IgD-negative memory B cell (primary cell): ENCODE data around the gene PRR15L. TPM values are rescaled to one million over a fixed set of nuclear protein-coding genes. Genes with fewer than 3 reads are reported as not detected.

ENCODE experiments used
- H3K27ac Mint-ChIP-seq, 3 donors: one replicate each; pipeline ENCODE4 v1.8.0; 2020 to 2022; ENCODE audit warnings: mild to moderate bottlenecking in 3 of 3, mixed read lengths in 3 of 3, moderate library complexity in 1 of 3
- H3K27me3 Mint-ChIP-seq: one replicate; pipeline ENCODE4 v1.8.0; 2021; ENCODE audit warnings: mixed read lengths
- H3K36me3 Mint-ChIP-seq: one replicate; pipeline ENCODE4 v1.8.0; 2020; ENCODE audit warnings: mild to moderate bottlenecking, mixed read lengths
- H3K4me1 Mint-ChIP-seq, 3 donors: one replicate each; pipeline ENCODE4 v1.8.0; 2020 to 2022; ENCODE audit warnings: mixed read lengths in 3 of 3, mild to moderate bottlenecking in 1 of 3
- H3K4me3 Mint-ChIP-seq, 4 donors: one replicate each; pipeline ENCODE4 v1.8.0; 2020 to 2022; ENCODE audit warnings: mild to moderate bottlenecking in 4 of 4, mixed read lengths in 4 of 4, moderate library complexity in 3 of 4
- H3K9me3 Mint-ChIP-seq, 3 donors: one replicate each; pipeline ENCODE4 v1.8.0; 2020 to 2021; ENCODE audit warnings: mixed read lengths in 3 of 3, mild to moderate bottlenecking in 1 of 3
- polyA plus RNA-seq: library from polyadenylated mRNA; unstranded; fragments of 300-500 nt; fragmentation: Illumina TruSeq; gene quantifications from one replicate; pipeline ENCODE4 v1.2.3, GENCODE V29; 2021

The PRR15L gene
- polyA plus RNA-seq, 1 donor from 2014 or later = not detected

GRCh38 chr17:47975823-47976205 is 18.1 kb upstream of the PRR15L start:
- Mint-ChIP-seq H3K9me3 (no peaks in the 10 kb centered on the region), H3K27ac (peak overlapping the region in 1 of 3 donors; percentile 73), H3K27me3 (no peaks in the 10 kb centered on the region), H3K4me3 (no peak overlapping the region), H3K4me1 (peaks cover 3 to 15% (median 6%) of the 10 kb centered on the region in 3 donors), H3K36me3 (no peaks in the 10 kb centered on the region)

DNA sequence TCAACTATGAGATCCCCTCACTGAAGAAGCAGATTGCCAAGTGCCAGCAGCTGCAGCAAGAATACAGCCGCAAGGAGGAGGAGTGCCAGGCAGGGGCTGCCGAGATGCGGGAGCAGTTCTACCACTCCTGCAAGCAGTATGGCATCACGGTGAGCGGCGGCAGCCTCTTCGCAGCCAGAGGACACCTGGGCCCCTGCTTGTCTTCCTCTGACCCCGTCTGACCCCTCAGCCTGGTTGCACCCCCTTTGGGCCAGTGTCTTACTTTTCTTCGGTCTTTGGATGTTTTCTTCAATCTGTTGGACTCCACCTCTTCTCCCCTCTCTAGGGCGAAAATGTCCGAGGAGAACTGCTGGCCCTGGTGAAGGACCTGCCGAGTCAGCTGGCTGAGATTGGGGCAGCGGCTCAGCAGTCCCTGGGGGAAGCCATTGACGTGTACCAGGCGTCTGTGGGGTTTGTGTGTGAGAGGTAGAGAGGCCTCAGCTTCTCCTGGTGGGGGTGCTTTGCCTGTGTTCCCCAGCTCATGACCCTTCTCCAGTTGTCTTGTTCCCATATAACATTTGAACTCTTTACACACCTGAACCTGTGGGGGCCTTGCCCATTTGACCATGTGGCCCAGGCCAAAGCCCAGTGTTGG is 17.6 kb upstream of the PRR15L start:
- Mint-ChIP-seq H3K4me1 (peaks cover 4 to 17% (median 8%) of the 10 kb centered on the region in 3 donors), H3K36me3 (no peaks in the 10 kb centered on the region), H3K27ac (no peak overlapping the region), H3K27me3 (no peaks in the 10 kb centered on the region), H3K4me3 (no peak overlapping the region), H3K9me3 (no peaks in the 10 kb centered on the region)

GRCh38 chr17:47973541-47973940 is 15.9 kb upstream of the PRR15L start:
- Mint-ChIP-seq H3K9me3 (no peaks in the 10 kb centered on the region), H3K4me1 (peaks cover 4 to 24% (median 10%) of the 10 kb centered on the region in 3 donors), H3K27me3 (no peaks in the 10 kb centered on the region), H3K36me3 (no peaks in the 10 kb centered on the region), H3K4me3 (peak overlapping the region in 1 of 4 donors; percentile 92), H3K27ac (no peak overlapping the region)

DNA sequence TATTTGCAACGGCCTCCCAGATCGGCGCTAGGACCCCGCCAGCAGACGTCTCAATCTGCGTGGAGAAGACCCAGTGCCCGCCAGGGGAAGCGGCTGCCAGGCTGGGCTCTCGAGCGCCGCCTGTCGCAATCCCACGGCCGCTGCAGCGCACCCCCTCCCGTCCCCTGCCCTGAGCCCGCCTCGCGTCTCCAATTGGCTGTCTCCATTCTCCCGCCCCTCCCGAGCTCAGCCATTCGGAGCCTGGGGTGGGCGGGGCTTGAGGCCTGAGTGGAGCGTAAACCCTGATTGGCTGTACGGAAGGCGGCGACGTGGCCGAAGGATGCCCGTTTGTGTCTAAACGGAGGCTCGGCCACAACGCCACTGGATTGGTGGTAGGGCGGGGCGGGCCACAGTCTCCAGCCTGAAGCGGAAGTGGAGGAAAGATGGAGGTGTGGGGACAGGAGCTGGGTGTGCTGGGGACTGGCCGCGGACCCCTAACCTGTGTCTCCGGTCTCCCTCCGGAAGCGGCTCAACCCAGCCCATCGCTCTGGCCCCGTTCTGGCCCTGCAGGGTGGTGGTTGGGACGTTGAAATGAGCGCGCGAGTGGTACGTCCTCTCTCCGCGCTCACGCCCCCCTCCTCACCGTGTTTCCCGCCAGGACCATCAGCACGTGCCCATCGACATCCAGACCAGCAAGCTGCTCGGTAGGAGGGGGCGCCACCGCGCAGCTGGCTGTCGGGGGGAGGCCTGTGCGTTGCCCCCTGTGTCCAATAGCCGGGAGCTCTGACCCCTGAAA is 13.2 kb upstream of the PRR15L start, which contains the start of gene CDK5RAP3:
Gene CDK5RAP3 (plus strand): TSS at position 389 of the 775 bp plus-strand sequence. CDS start 34 bp downstream, at position 423.
- peak within 1 kb of the TSS; percentile 92 to 99 (median 96) for H3K4me3 Mint-ChIP-seq
- no peaks in the 10 kb centered on the region for H3K27me3 Mint-ChIP-seq
- H3K9me3 Mint-ChIP-seq = no peaks in the 10 kb centered on the region
- peaks cover 4 to 24% (median 10%) of the 10 kb centered on the region in 3 donors for H3K4me1 Mint-ChIP-seq
- no peaks in the 10 kb centered on the region for H3K36me3 Mint-ChIP-seq
- H3K27ac Mint-ChIP-seq = peak within 1 kb of the TSS; percentile 36 to 80 (median 79)

- peak overlapping the region; percentile 92 to 99 (median 96) for H3K4me3 Mint-ChIP-seq
- H3K27me3 Mint-ChIP-seq = peaks cover 1% of the 10 kb centered on the region
- H3K9me3 Mint-ChIP-seq = no peaks in the 10 kb centered on the region
- H3K36me3 Mint-ChIP-seq = no peaks in the 10 kb centered on the region
- H3K4me1 Mint-ChIP-seq = peaks cover 4 to 23% (median 10%) of the 10 kb centered on the region in 3 donors
- H3K27ac Mint-ChIP-seq = peak overlapping the region; percentile 36 to 80 (median 79)
These were observed 12.4 kb upstream of the PRR15L start for GRCh38 chr17:47969930-47970724.

GRCh38 chr17:47968836-47969235 is 11.2 kb upstream of the PRR15L start:
- H3K36me3 Mint-ChIP-seq = no peaks in the 10 kb centered on the region

DNA sequence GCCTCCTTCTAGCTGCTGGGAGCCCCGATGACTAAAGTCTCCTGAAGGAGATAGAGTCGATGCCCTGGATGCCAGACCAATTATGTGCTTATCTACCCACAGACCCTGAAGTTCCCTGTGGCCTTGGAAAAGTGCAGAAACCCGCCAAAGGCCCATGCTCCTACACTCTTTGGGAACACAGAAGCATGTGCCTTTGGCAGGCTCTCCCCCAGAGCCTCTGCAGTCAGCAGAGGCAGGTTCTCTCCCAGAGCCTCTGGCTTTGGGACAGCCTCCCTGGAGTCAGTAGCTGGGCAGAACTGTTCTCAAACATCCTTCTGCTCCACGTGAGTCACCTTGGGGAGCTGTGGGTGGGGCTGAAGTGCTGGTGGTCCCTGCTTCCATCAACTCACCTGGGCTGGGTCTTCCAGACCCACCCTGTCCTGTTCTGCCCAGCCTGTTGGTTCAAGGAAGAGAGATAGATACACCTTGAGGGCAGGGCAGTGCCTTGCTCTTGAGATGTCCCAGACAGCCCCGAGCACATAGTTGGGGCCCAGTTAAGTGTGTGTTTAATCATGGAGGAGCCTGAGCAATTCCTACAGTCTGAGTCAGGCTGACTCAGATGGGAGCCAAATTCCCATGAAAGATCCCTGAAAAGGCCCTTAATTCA is 10.0 kb upstream of the PRR15L start:
- no peak overlapping the region for H3K27ac Mint-ChIP-seq
- peaks cover 4 to 19% (median 10%) of the 10 kb centered on the region in 3 donors for H3K4me1 Mint-ChIP-seq
- H3K4me3 Mint-ChIP-seq = no peak overlapping the region
- H3K27me3 Mint-ChIP-seq = peaks cover 1% of the 10 kb centered on the region
- no peaks in the 10 kb centered on the region for H3K36me3 Mint-ChIP-seq
- peaks cover 0 to 3% (median 0%) of the 10 kb centered on the region in 3 donors for H3K9me3 Mint-ChIP-seq

More at GRCh38 chr17:47968836-47969235, 11.2 kb upstream of the PRR15L start:
- peaks cover 4 to 23% (median 10%) of the 10 kb centered on the region in 3 donors for H3K4me1 Mint-ChIP-seq
- H3K27me3 Mint-ChIP-seq = peaks cover 1% of the 10 kb centered on the region
- H3K9me3 Mint-ChIP-seq = peaks cover 0 to 3% (median 0%) of the 10 kb centered on the region in 3 donors
- H3K27ac Mint-ChIP-seq = peak overlapping the region in 1 of 3 donors; percentile 44
- peak overlapping the region in 1 of 4 donors; percentile 21 for H3K4me3 Mint-ChIP-seq

DNA sequence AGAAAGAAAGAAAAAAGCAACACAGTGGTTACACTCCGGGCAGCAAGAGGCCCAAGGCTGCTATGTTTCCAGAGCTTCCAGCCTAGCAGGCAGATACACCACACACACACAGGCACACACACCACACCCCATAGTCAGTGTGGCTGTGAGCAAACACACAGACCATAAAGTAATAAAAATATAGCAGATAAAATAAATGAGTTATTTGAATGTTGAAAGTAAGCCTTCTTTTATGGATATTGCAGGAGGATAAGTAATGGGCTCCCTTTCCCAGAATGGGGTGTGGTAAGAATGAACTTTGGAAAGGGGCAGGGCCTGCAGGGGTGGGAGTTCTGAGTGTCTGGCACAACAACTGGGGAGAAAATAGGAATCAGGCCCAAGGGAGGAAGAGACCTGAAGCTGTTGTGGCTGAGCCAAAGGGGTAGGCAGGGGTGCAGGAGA is 8.4 kb upstream of the PRR15L start:
- no peaks in the 10 kb centered on the region for H3K36me3 Mint-ChIP-seq
- H3K9me3 Mint-ChIP-seq = peaks cover 0 to 3% (median 0%) of the 10 kb centered on the region in 3 donors

GRCh38 chr17:47964856-47965255 is 7.2 kb upstream of the PRR15L start:
- Mint-ChIP-seq H3K27ac (no peak overlapping the region), H3K27me3 (peaks cover 3% of the 10 kb centered on the region), H3K4me3 (no peak overlapping the region)

More for the DNA sequence above, 8.4 kb upstream of the PRR15L start:
- H3K4me3 Mint-ChIP-seq = no peak overlapping the region
- H3K4me1 Mint-ChIP-seq = peaks cover 4 to 9% (median 5%) of the 10 kb centered on the region in 3 donors
- H3K27me3 Mint-ChIP-seq = peaks cover 3% of the 10 kb centered on the region
- no peak overlapping the region for H3K27ac Mint-ChIP-seq

GRCh38 chr17:47962901-47963300 is 5.2 kb upstream of the PRR15L start:
- no peak overlapping the region for H3K4me3 Mint-ChIP-seq
- no peaks in the 10 kb centered on the region for H3K4me1 Mint-ChIP-seq
- no peaks in the 10 kb centered on the region for H3K36me3 Mint-ChIP-seq
- H3K9me3 Mint-ChIP-seq = peaks cover 0 to 3% (median 0%) of the 10 kb centered on the region in 3 donors
- H3K27me3 Mint-ChIP-seq = peaks cover 3% of the 10 kb centered on the region
- no peak overlapping the region for H3K27ac Mint-ChIP-seq

More at GRCh38 chr17:47964856-47965255, 7.2 kb upstream of the PRR15L start:
- Mint-ChIP-seq H3K36me3 (no peaks in the 10 kb centered on the region), H3K4me1 (peaks cover 0 to 3% (median 0%) of the 10 kb centered on the region in 3 donors), H3K9me3 (peaks cover 0 to 3% (median 0%) of the 10 kb centered on the region in 3 donors)

GRCh38 chr17:47961406-47961805 is 3.7 kb upstream of the PRR15L start:
- Mint-ChIP-seq H3K4me1 (peaks cover 0 to 1% (median 0%) of the 10 kb centered on the region in 3 donors), H3K27me3 (peaks cover 3% of the 10 kb centered on the region), H3K36me3 (no peaks in the 10 kb centered on the region), H3K27ac (no peak overlapping the region), H3K4me3 (no peak overlapping the region), H3K9me3 (peaks cover 0 to 3% (median 0%) of the 10 kb centered on the region in 3 donors)

- Mint-ChIP-seq H3K4me1 (peaks cover 0 to 1% (median 0%) of the 10 kb centered on the region in 3 donors), H3K36me3 (no peaks in the 10 kb centered on the region), H3K27ac (no peak overlapping the region), H3K27me3 (peaks cover 1% of the 10 kb centered on the region), H3K9me3 (peaks cover 0 to 3% (median 0%) of the 10 kb centered on the region in 3 donors), H3K4me3 (no peak overlapping the region)
These were observed 2.4 kb upstream of the PRR15L start for GRCh38 chr17:47959825-47960655.

GRCh38 chr17:47956791-47957590 is 692 bp downstream of the PRR15L start:
- peaks cover 1% of the 10 kb centered on the region for H3K36me3 Mint-ChIP-seq
- no peak overlapping the region for H3K4me3 Mint-ChIP-seq
- peaks cover 1% of the 10 kb centered on the region for H3K27me3 Mint-ChIP-seq
- peaks cover 0 to 1% (median 0%) of the 10 kb centered on the region in 3 donors for H3K4me1 Mint-ChIP-seq
- H3K27ac Mint-ChIP-seq = no peak overlapping the region
- H3K9me3 Mint-ChIP-seq = no peaks in the 10 kb centered on the region
